Endothelial cell of umbilical vein (primary cell): Measurements from ENCODE around the gene NUDT3.

Experiments
- EZH2 ChIP-seq: IDR thresholded peaks from 2 replicates; pipeline ENCODE4 v1.6.1; 2012; ENCODE audit warnings: borderline replicate concordance, low read depth, mild to moderate bottlenecking, moderate library complexity, low read length, inconsistent platforms; ENCODE audit not compliant: severe bottlenecking
- FOS ChIP-seq: IDR thresholded peaks from 2 replicates; pipeline ENCODE4 v1.6.1; 2011; ENCODE audit warnings: mild to moderate bottlenecking, low read length, moderate library complexity, borderline replicate concordance; ENCODE audit not compliant: insufficient read depth
- JUN ChIP-seq: IDR thresholded peaks from 2 replicates; pipeline ENCODE4 v1.6.1; 2011; ENCODE audit warnings: borderline replicate concordance, low read depth; ENCODE audit not compliant: insufficient read length, insufficient read depth
- POLR2A ChIP-seq: IDR thresholded peaks from 2 replicates; pipeline ENCODE4 v1.6.1; 2012; ENCODE audit warnings: low read depth, mild to moderate bottlenecking, control low read depth, low read length
- POLR2AphosphoS5 ChIP-seq: IDR thresholded peaks from 2 replicates; pipeline ENCODE4 v1.6.1; 2012; ENCODE audit warnings: low read depth, mild to moderate bottlenecking, control low read depth, low read length, moderate library complexity; ENCODE audit not compliant: insufficient read depth
- TF ChIP-seq, protein P1 (sequence below): IDR thresholded peaks from 2 replicates; pipeline ENCODE4 v1.6.1; 2011; ENCODE audit not compliant: insufficient read depth, insufficient read length
- TF ChIP-seq, protein P2 (sequence below), 2 donors: IDR thresholded peaks; 1 replicate in 1 of 2; 2 replicates in 1 of 2; pipeline ENCODE4 v1.5.1; 2011; ENCODE audit warnings: low read length in 2 of 2, mild to moderate bottlenecking in 2 of 2, moderate library complexity in 2 of 2, control low read depth in 1 of 2, inconsistent platforms in 1 of 2, low read depth in 1 of 2; ENCODE audit not compliant: insufficient read depth in 1 of 2; ENCODE audit errors: extremely low read depth in 1 of 2

DNA sequence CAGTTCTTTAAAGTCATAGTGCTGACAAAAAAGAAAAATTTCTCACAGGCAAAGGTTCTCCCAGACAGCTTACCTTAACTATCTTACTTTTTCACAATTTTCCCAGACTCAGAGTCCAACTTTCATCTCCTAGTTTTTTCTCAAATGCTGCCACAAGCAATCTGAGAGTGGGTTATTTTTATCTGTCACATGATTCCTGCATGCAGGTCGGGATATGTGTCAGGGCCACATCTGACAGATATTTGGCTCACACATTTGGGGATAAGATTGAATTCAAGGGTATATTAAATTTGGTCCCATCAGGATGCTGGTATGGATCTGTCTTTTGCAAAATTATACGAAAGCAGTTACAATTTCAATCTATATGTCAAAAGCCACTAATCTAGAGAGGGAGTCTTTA lies 93.5 kb downstream of the NUDT3 start:
- no peak for TF ChIP-seq POLR2A
- TF ChIP-seq, protein P1, sequence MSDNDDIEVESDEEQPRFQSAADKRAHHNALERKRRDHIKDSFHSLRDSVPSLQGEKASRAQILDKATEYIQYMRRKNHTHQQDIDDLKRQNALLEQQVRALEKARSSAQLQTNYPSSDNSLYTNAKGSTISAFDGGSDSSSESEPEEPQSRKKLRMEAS, result no peak
- TF ChIP-seq, protein P2, sequence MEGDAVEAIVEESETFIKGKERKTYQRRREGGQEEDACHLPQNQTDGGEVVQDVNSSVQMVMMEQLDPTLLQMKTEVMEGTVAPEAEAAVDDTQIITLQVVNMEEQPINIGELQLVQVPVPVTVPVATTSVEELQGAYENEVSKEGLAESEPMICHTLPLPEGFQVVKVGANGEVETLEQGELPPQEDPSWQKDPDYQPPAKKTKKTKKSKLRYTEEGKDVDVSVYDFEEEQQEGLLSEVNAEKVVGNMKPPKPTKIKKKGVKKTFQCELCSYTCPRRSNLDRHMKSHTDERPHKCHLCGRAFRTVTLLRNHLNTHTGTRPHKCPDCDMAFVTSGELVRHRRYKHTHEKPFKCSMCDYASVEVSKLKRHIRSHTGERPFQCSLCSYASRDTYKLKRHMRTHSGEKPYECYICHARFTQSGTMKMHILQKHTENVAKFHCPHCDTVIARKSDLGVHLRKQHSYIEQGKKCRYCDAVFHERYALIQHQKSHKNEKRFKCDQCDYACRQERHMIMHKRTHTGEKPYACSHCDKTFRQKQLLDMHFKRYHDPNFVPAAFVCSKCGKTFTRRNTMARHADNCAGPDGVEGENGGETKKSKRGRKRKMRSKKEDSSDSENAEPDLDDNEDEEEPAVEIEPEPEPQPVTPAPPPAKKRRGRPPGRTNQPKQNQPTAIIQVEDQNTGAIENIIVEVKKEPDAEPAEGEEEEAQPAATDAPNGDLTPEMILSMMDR (IDR thresholded peaks at IDR 0.05; ENCODE audit: extremely low read depth in 1 of 2, insufficient read depth in 1 of 2, low read depth in 1 of 2, low read length in 2 of 2), result no peak
- no peak for TF ChIP-seq EZH2
- no peak for TF ChIP-seq POLR2AphosphoS5
- no peak for TF ChIP-seq JUN
- TF ChIP-seq FOS, result no peak
